Fibroblast of skin of right quadriceps (primary cell): ENCODE data around the gene FGB.

Experiments
- DNase-seq: peaks from one replicate; pipeline ENCODE4 v3.0.0-alpha.2; 2013

Gene FGB

GRCh38 chr4:154597798-154598774, 35.3 kb downstream of the FGB start:
- DNase-seq, result no peak

- no peak for DNase-seq
Observed at GRCh38 chr4:154602404-154603020, 39.7 kb downstream of the FGB start.

GRCh38 chr4:154603033-154603943, 40.5 kb downstream of the FGB start:
- DNase-seq, result no peak

DNA sequence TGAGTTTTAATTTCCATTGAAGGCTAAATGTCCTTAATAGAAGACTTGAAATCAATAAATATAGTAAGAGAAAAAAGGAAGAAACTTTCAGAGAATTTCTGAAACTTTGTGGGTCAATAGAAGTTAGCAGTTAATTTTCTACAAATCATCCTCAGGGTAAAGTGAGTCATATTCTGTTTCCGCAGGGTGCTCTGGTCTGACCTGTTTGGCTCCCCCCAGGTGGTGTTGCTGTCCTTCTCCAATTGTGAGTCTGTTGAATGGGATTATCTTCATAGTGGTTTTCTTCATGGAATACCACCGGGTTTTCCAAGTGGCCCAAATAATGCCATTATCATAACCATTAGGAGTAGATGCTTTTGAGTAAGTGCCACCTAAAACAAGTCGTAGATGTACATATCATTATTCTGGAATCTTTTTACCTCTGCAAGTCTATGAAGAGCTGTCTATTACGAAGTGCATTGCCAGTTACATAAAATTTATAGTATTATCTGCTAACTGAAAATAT, 41.9 kb downstream of the FGB start:
- no peak for DNase-seq

GRCh38 chr4:154606728-154607723, 44.2 kb downstream of the FGB start:
- no peak for DNase-seq

DNA sequence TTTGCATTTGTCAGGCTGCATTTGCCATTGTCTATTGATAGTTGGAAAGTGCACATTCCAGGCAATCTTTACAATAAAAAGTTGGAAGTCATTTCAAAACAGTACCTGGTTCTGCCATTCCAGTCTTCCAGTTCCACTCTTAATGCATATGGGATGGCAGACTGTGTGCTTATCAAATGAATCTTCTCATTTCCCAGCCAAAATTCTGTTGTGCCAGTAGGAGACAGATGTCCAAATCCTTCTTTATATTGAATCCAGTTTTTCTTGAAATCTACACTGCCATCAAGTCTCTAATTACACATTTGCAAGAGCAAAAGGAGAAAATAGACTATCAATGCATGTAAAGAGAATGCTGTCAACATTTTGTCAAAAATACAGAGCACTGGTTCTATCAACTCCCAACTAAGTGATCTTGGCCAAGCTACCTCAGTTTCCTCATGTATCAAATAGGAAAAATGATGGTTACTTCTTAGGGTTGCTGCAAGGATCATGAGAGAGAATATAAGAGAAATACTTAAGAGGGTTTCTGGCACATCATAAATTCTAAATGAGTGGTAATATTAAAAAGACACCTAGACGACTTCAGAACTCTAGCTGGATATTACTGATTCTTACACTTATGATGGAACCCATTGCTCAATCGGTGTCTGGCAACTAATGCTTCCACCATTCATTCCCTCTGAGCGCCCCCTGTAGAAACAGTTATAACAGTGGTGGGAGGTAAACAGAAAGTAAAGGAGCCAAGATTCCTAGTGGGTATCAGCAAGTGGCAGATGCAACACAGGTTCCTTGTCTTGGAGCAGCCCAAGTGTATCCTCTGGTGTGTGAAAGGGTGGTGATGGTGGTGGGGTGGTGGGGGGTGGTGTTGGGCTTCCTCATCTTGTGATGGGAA, 45.8 kb downstream of the FGB start:
- DNase-seq, result no peak

GRCh38 chr4:154609532-154609931, 46.7 kb downstream of the FGB start:
- DNase-seq, result no peak

DNA sequence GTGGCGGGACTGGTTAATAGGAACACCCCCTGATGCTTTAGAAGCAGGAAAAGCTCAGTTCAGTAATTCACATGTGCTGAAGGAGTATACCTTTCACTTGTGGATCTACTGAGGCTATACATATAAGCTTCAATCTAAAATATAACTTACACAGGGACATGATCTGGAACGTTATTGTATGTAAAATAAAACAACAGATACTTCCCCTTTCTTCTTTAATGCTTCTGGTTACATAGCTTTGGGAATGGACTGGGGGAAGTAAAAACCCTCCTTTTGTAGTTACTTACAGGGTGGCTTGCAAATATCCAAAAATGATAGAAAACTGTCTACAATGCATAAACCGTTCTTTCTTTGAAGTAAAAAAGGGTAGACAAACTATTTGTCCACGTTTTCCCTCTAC, 47.8 kb downstream of the FGB start:
- no peak for DNase-seq

DNA sequence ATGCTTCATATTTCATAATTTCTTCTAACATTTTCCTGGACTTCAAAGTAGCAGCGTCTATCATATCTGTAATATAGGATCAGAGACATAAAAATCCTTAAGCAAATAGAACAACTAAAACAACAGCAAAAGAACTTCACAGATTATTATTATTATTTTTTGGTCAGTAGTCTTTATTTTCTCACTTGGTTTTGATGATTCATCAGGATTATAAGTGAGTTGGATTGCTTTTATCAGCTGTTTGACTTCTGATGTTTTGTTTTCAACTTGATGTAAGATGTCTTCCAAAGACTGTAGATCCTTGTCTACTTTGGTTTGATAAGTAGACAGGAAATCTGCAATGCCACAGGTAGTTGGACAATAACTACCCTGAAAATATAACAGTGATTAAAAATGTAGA, 49.0 kb downstream of the FGB start:
- DNase-seq, result no peak

DNA sequence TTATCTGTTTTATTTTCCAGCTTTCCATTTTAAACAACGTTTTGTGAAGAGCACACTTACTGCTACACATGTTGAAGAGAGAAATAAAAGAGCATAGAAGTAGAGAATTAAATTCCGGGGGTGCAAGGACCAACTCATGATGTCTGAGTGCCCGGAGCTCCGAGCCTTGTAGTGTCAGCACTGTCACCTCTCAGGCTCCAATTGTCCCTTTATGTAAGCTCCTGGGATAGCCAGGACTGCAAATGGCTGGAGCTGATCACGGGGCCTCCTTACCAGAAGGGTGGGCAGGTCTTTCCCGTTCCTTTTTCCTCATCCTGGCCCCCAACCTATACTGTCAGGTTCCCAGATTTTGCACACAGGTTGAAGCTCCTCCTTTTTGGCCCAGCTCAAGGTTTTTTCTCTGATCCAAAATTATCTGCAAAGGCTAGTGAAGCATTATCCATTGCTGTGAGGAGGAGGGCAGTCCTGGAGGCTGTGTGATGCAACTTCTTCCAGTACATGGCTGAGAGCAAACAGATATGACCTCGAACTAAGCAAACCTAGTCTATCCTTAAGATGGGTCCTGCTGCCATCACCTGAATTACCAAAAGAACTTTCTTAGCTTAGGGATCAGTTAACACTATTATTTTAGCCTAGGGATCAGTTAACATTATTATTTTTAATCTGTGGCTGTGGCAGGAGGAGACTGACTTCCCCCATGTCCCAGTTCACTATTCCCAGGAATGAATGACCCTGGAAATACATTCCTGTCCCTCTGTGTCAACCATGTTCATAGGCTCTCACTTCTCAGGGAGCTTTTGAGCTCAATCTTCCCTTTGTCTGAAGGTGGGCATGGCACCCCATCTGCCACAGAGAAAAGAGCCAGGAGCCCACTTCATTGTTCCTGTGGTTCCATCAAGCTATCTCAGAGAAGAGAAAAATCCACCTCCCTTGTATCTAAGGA, 49.9 kb downstream of the FGB start, which contains the start of gene FGG:
Gene FGG (minus strand): TSS at position 185 of the 943 bp plus-strand sequence. CDS start 47 bp downstream, at position 138.
- DNase-seq, result no peak

GRCh38 chr4:154614306-154614705, 51.5 kb downstream of the FGB start:
- no peak for DNase-seq

- no peak for DNase-seq
Observed at GRCh38 chr4:154615211-154615610, 52.4 kb downstream of the FGB start.

GRCh38 chr4:154616287-154616686, 53.5 kb downstream of the FGB start:
- DNase-seq, result no peak

DNA sequence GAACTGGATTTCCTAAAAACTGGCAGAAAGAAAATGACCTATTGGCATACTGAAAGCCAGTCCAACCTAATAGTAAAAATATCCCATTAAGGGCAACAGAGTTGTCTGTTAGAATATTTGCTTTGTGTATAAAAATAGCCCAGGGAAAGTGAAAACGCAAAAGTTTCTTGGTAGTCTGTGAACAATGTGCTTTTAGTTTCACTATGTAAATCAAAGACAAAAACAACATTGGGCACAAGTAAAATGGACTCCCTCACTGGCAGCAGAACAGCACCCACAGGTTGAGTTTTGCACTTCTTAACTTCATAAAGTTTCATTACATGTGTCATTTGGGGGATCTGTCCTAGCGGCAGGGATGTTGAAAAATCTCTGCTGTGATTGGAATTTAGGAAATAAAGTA, 53.9 kb downstream of the FGB start:
- DNase-seq, result no peak

- DNase-seq, result no peak
Observed at GRCh38 chr4:154617820-154618317, 55.1 kb downstream of the FGB start.

- peak; percentile 22 for DNase-seq
Observed at GRCh38 chr4:154618708-154619315, 56.0 kb downstream of the FGB start.

GRCh38 chr4:154620111-154620510, 57.3 kb downstream of the FGB start:
- no peak for DNase-seq
